SK-N-SH treated with all-trans-retinoic acid at 6 μM for 48 hours (cell line): ENCODE results near the gene TTC33.

Source experiments
- ATAC-seq: fragments of 200-7000 bp; cut with Tn5 transposase; 3 replicates; pipeline ENCODE4 v1.9.1; 2020; ENCODE audit warnings: mild to moderate bottlenecking, moderate library complexity
- ARNTL ChIP-seq: fragments of 450-650 bp; formaldehyde crosslinking; IDR thresholded peaks from 2 replicates; pipeline ENCODE4 v1.5.0; 2020; ENCODE audit warnings: low read depth, mild to moderate bottlenecking, moderate library complexity, borderline replicate concordance
- BACH2 ChIP-seq: fragments of 250-450 bp; sonication (Bioruptor Pico); IDR thresholded peaks from 2 replicates; pipeline ENCODE4 v1.9.0; 2021; ENCODE audit warnings: mild to moderate bottlenecking, borderline replicate concordance
- CREB5 ChIP-seq: fragments of 250-450 bp; sonication (Bioruptor Pico); IDR thresholded peaks from 2 replicates; pipeline ENCODE4 v1.5.1; 2020; ENCODE audit warnings: low read depth, mild to moderate bottlenecking, moderate library complexity
- CSRNP3 ChIP-seq: fragments of 250-450 bp; sonication (Bioruptor Pico); IDR thresholded peaks from 2 replicates; pipeline ENCODE4 v1.5.1; 2021; ENCODE audit warnings: mild to moderate bottlenecking, moderate library complexity
- ESRRG ChIP-seq: fragments of 250-450 bp; sonication (Bioruptor Pico); IDR thresholded peaks from 2 replicates; pipeline ENCODE4 v1.6.1; 2021; ENCODE audit warnings: mild to moderate bottlenecking
- GLIS3 ChIP-seq: fragments of 250-450 bp; sonication (Bioruptor Pico); IDR thresholded peaks from 2 replicates; pipeline ENCODE4 v1.5.0; 2020; ENCODE audit warnings: mild to moderate bottlenecking, moderate library complexity
- ISL1 ChIP-seq: fragments of 250-450 bp; sonication (Bioruptor Pico); IDR thresholded peaks from 2 replicates; pipeline ENCODE4 v2.1.2; 2022; ENCODE audit warnings: mild to moderate bottlenecking, moderate library complexity
- OSR1 ChIP-seq: fragments of 250-450 bp; sonication (Bioruptor Pico); IDR thresholded peaks from 2 replicates; pipeline ENCODE4 v1.8.0; 2022; ENCODE audit warnings: moderate library complexity, mild to moderate bottlenecking, inconsistent platforms
- PATZ1 ChIP-seq: fragments of 250-450 bp; sonication (Bioruptor Pico); IDR thresholded peaks from 2 replicates; pipeline ENCODE4 v1.8.0; 2020; ENCODE audit warnings: mild to moderate bottlenecking, moderate library complexity, borderline replicate concordance
- POU6F1 ChIP-seq: fragments of 250-450 bp; sonication (Bioruptor Pico); IDR thresholded peaks from 2 replicates; pipeline ENCODE4 v1.8.0; 2021; ENCODE audit warnings: low read depth, mild to moderate bottlenecking, moderate library complexity, borderline replicate concordance
- PPARA ChIP-seq: fragments of 250-450 bp; sonication (Bioruptor Pico); IDR thresholded peaks from 2 replicates; pipeline ENCODE4 v1.5.0; 2020; ENCODE audit warnings: mild to moderate bottlenecking, borderline replicate concordance
- RARB ChIP-seq: fragments of 250-450 bp; sonication (Bioruptor Pico); IDR thresholded peaks from 2 replicates; pipeline ENCODE4 v1.8.0; 2021; ENCODE audit warnings: mild to moderate bottlenecking, moderate library complexity
- SNAI2 ChIP-seq: fragments of 250-450 bp; sonication (Bioruptor Pico); IDR thresholded peaks from 2 replicates; pipeline ENCODE4 v1.5.0; 2020; ENCODE audit warnings: mild to moderate bottlenecking, moderate library complexity
- TCF4 ChIP-seq: fragments of 250-450 bp; sonication (Bioruptor Pico); IDR thresholded peaks from 2 replicates; pipeline ENCODE4 v1.8.0; 2021; ENCODE audit warnings: mild to moderate bottlenecking, moderate library complexity, borderline replicate concordance
- TOX ChIP-seq: fragments of 250-450 bp; sonication (Bioruptor Pico); IDR thresholded peaks from 2 replicates; pipeline ENCODE4 v1.8.0; 2021; ENCODE audit warnings: mild to moderate bottlenecking, moderate library complexity, borderline replicate concordance
- TSHZ2 ChIP-seq: fragments of 250-450 bp; sonication (Bioruptor Pico); IDR thresholded peaks from 2 replicates; pipeline ENCODE4 v1.5.0; 2020; ENCODE audit warnings: mild to moderate bottlenecking, moderate library complexity
- ZC3H10 ChIP-seq: fragments of 250-450 bp; sonication (Bioruptor Pico); IDR thresholded peaks from 2 replicates; pipeline ENCODE4 v1.5.1; 2021; ENCODE audit warnings: mild to moderate bottlenecking, moderate library complexity
- ZFP3 ChIP-seq: fragments of 250-450 bp; sonication (Bioruptor Pico); IDR thresholded peaks from 2 replicates; pipeline ENCODE4 v1.5.0; 2020; ENCODE audit warnings: mild to moderate bottlenecking, moderate library complexity
- ZFP30 ChIP-seq: fragments of 450-650 bp; formaldehyde crosslinking; IDR thresholded peaks from 2 replicates; pipeline ENCODE4 v1.5.0; 2022; ENCODE audit warnings: mild to moderate bottlenecking, moderate library complexity
- ZNF565 ChIP-seq: fragments of 450-650 bp; formaldehyde crosslinking; conservative IDR thresholded peaks from 2 replicates; pipeline ENCODE4 v1.5.0; 2020; ENCODE audit warnings: low read depth, mild to moderate bottlenecking, moderate library complexity
- ZNF70 ChIP-seq: fragments of 450-650 bp; formaldehyde crosslinking; IDR thresholded peaks from 2 replicates; pipeline ENCODE4 v1.5.0; 2020; ENCODE audit warnings: mild to moderate bottlenecking, moderate library complexity
- ZNF8 ChIP-seq: fragments of 450-650 bp; formaldehyde crosslinking; IDR thresholded peaks from 2 replicates; pipeline ENCODE4 v1.5.0; 2020; ENCODE audit warnings: mild to moderate bottlenecking, moderate library complexity

TTC33 gene

GRCh38 chr5:40614466-40614865, 141.3 kb downstream of the TTC33 start:
- ATAC-seq: no peak
- no peak for TF ChIP-seq CSRNP3 (CRISPR knock-in tag)
- no peak for TF ChIP-seq RARB (CRISPR knock-in tag)
- TF ChIP-seq ISL1: no peak
- no peak for TF ChIP-seq GLIS3 (CRISPR knock-in tag)
- TF ChIP-seq TCF4: no peak
- no peak for TF ChIP-seq SNAI2 (CRISPR knock-in tag)
- no peak for TF ChIP-seq ZFP30
- no peak for TF ChIP-seq ARNTL (CRISPR knock-in tag)
- no peak for TF ChIP-seq POU6F1
- TF ChIP-seq ZNF565 (CRISPR knock-in tag): no peak
- TF ChIP-seq TOX (CRISPR knock-in tag): no peak
- no peak for TF ChIP-seq OSR1 (CRISPR knock-in tag)
- TF ChIP-seq ZC3H10 (CRISPR knock-in tag): no peak
- no peak for TF ChIP-seq CREB5 (CRISPR knock-in tag)
- no peak for TF ChIP-seq ZNF8 (CRISPR knock-in tag)
- TF ChIP-seq ZNF70 (CRISPR knock-in tag): no peak
- TF ChIP-seq ZFP3 (CRISPR knock-in tag): no peak
- TF ChIP-seq BACH2 (CRISPR knock-in tag): no peak
- no peak for TF ChIP-seq TSHZ2 (CRISPR knock-in tag)

GRCh38 chr5:40607202-40607601, 148.6 kb downstream of the TTC33 start:
- TF ChIP-seq ZFP3 (CRISPR knock-in tag) (no peak), TOX (CRISPR knock-in tag) (no peak), TCF4 (no peak)
- TF ChIP-seq, all 23 proteins: peak for 0
- no peak for ATAC-seq

GRCh38 chr5:40606077-40606765, 149.5 kb downstream of the TTC33 start:
- ATAC-seq: no peak
- TF ChIP-seq ZNF565 (CRISPR knock-in tag) (no peak), BACH2 (CRISPR knock-in tag) (no peak), ESRRG (no peak), ZFP3 (CRISPR knock-in tag) (no peak), ISL1 (no peak), ZNF8 (CRISPR knock-in tag) (no peak)

GRCh38 chr5:40605295-40605958, 150.3 kb downstream of the TTC33 start:
- no peak for ATAC-seq
- TF ChIP-seq GLIS3 (CRISPR knock-in tag) (no peak), PATZ1 (no peak), ESRRG (no peak), TOX (CRISPR knock-in tag) (no peak), OSR1 (CRISPR knock-in tag) (no peak), SNAI2 (CRISPR knock-in tag) (no peak), ZC3H10 (CRISPR knock-in tag) (no peak), PPARA (CRISPR knock-in tag) (no peak), ZNF70 (CRISPR knock-in tag) (no peak), ZFP30 (no peak), CREB5 (CRISPR knock-in tag) (no peak), TCF4 (no peak), RARB (CRISPR knock-in tag) (no peak), ZNF8 (CRISPR knock-in tag) (no peak)
